Breast epithelium (tissue), 4 donors: ENCODE measurements around the gene SLC25A1. TPM values are rescaled to one million over a fixed set of nuclear protein-coding genes. Genes with fewer than 3 reads are reported as not detected.

Experiments
- DNase-seq, 2 donors: peaks; one replicate each; pipeline ENCODE4 v3.0.0-alpha.2; 2019; ENCODE audit warnings: low spot score in 2 of 2
- H3K27ac ChIP-seq, 2 donors: fragments of 200-600 bp; sonication (generic) in 1 of 2; one replicate each; pipeline ENCODE4 v1.5.1; 2016 to 2019; ENCODE audit warnings: mild to moderate bottlenecking in 1 of 2
- H3K27me3 ChIP-seq, 2 donors: fragments of 200-600 bp; sonication (generic) in 1 of 2; one replicate each; pipeline versions ENCODE4 v1.5.1 to v1.6.0; 2017 to 2019; ENCODE audit warnings: control low read depth in 1 of 2, mild to moderate bottlenecking in 1 of 2
- H3K36me3 ChIP-seq: fragments of 200-600 bp; one replicate; pipeline ENCODE4 v1.5.1; 2019
- H3K4me1 ChIP-seq, 2 donors: fragments of 200-600 bp; sonication (generic); one replicate each; pipeline ENCODE4 v1.5.1; 2016 to 2019; ENCODE audit warnings: control low read depth in 1 of 2
- H3K4me3 ChIP-seq, 3 donors: fragments of 200-600 bp; sonication (generic); 1 replicate in 2 of 3; 2 replicates in 1 of 3; pipeline ENCODE4 v1.5.1; 2016 to 2019; ENCODE audit warnings: mild to moderate bottlenecking in 3 of 3, moderate library complexity in 2 of 3
- H3K9me3 ChIP-seq, 2 donors: fragments of 200-600 bp; sonication (generic) in 1 of 2; one replicate each; pipeline ENCODE4 v1.5.1; 2016 to 2019; ENCODE audit warnings: control low read depth in 1 of 2
- POLR2A ChIP-seq: fragments of 450-650 bp; IDR thresholded peaks from one replicate; pipeline ENCODE4 v1.6.1; 2016; ENCODE audit warnings: antibody characterized with exemption, mild to moderate bottlenecking, moderate library complexity
- POLR2AphosphoS5 ChIP-seq, 3 donors: sonication (generic); formaldehyde crosslinking; IDR thresholded peaks; one replicate each; pipeline ENCODE4 v1.6.1; 2017; ENCODE audit warnings: antibody characterized with exemption in 3 of 3
- intact Hi-C: fragments of 100-400 bp; cut with DNase I; formaldehyde crosslinking; loops from one replicate; pipeline ENCODE4 v1.15.1; 2023; ENCODE audit warnings: low total_unique reads
- total RNA-seq, 3 donors: library from RNA; depleted of rRNA; stranded (reverse); fragments of >200 nt; gene quantifications; one replicate each; pipeline ENCODE4 v1.1.0, GENCODE V29; 2016
- TF ChIP-seq, protein P1 (sequence below), 3 donors: fragments of 450-650 bp; IDR thresholded peaks; one replicate each; pipeline ENCODE4 v1.5.1; 2016 to 2017; ENCODE audit warnings: antibody characterized with exemption in 3 of 3, mild to moderate bottlenecking in 3 of 3, moderate library complexity in 3 of 3

SLC25A1 gene
- total RNA-seq, 3 donors from 2014 or later: 49.2 to 140 (median 50.2) TPM

DNA sequence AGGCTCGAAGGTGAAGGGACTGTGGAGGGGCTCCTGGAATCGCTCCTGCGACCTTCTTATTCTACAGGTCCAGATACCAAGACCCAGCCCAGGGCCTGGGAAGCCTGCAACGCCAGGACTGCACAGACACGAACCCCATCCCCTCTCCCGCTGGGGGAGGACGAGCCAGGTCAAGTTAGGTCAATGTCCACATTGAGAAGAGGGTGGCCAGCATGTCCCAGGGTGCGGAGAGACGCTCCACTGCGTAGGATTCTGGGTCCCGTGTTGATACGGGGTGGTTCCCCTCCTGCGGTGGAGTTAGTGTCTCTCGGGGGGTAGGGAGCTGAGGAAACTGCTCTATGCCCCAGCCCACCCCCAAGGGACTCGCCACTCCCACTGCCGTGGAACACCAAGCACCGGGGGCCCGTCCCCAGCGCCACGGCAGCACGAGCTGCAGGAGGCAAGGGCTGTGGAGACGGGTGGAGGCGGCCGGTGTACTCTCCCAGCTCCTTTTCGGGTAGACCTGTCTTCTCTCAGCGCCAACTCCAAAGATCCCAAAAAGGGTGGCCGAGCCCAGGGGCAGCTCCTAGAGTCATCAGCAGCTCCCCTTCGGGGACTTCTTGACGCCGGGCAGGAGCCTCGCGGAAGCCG lies 30.0 kb downstream of the SLC25A1 start:
- H3K9me3 ChIP-seq: no peaks in the 10 kb centered on the region
- no peak for DNase-seq
- no peaks in the 10 kb centered on the region for H3K36me3 ChIP-seq
- TF ChIP-seq POLR2A (no peak), POLR2AphosphoS5 (IDR thresholded peaks at IDR 0.05) (no peak)
- TF ChIP-seq, protein P1, sequence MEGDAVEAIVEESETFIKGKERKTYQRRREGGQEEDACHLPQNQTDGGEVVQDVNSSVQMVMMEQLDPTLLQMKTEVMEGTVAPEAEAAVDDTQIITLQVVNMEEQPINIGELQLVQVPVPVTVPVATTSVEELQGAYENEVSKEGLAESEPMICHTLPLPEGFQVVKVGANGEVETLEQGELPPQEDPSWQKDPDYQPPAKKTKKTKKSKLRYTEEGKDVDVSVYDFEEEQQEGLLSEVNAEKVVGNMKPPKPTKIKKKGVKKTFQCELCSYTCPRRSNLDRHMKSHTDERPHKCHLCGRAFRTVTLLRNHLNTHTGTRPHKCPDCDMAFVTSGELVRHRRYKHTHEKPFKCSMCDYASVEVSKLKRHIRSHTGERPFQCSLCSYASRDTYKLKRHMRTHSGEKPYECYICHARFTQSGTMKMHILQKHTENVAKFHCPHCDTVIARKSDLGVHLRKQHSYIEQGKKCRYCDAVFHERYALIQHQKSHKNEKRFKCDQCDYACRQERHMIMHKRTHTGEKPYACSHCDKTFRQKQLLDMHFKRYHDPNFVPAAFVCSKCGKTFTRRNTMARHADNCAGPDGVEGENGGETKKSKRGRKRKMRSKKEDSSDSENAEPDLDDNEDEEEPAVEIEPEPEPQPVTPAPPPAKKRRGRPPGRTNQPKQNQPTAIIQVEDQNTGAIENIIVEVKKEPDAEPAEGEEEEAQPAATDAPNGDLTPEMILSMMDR (IDR thresholded peaks at IDR 0.05): no peak
- H3K4me3 ChIP-seq: peak overlapping the region in 2 of 3 donors; percentile 39 to 63
- H3K27ac ChIP-seq: no peak overlapping the region
- intact Hi-C loops: no loop called here
- peaks cover 7 to 53% of the 10 kb centered on the region in 2 donors for H3K27me3 ChIP-seq
- H3K4me1 ChIP-seq: peaks cover 2 to 4% of the 10 kb centered on the region in 2 donors

DNA sequence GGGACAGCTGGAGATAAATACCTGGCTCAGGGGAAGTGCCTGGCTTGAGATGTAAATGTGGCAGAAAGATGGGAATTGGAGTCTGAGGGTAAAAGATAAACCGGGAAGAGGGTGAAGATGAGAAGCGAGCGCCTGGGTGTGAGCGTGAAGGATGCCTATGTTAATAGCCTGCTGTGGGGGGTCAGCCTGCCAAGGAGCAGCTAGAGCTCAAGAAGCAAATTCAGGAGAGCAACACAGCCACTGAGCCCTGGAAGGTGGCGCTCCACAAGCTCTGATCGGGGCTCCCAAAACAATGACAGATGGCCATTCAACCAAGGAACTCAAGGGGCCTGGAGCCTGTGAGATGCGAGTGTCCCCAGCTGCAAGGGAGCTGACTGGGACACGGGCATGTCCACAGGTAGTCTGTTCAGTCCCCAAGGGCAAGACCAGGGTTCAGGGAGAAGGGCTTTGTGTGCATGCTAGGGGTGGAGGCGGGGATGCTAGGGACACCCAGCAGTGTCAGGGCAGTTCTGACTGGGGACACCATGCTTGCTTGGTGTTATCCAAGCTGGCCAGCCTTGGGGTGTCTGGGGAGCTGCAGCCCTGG lies 31.2 kb downstream of the SLC25A1 start:
- Histone ChIP-seq H3K4me3 (no peak overlapping the region), H3K9me3 (no peaks in the 10 kb centered on the region), H3K27ac (no peak overlapping the region), H3K4me1 (peaks cover 3 to 4% of the 10 kb centered on the region in 2 donors), H3K27me3 (peaks cover 7 to 42% of the 10 kb centered on the region in 2 donors), H3K36me3 (no peaks in the 10 kb centered on the region)
- TF ChIP-seq POLR2AphosphoS5 (IDR thresholded peaks at IDR 0.05) (no peak), POLR2A (no peak)
- TF ChIP-seq, protein P1 (IDR thresholded peaks at IDR 0.05): no peak
- DNase-seq: no peak
- intact Hi-C loops: no loop called here

DNA sequence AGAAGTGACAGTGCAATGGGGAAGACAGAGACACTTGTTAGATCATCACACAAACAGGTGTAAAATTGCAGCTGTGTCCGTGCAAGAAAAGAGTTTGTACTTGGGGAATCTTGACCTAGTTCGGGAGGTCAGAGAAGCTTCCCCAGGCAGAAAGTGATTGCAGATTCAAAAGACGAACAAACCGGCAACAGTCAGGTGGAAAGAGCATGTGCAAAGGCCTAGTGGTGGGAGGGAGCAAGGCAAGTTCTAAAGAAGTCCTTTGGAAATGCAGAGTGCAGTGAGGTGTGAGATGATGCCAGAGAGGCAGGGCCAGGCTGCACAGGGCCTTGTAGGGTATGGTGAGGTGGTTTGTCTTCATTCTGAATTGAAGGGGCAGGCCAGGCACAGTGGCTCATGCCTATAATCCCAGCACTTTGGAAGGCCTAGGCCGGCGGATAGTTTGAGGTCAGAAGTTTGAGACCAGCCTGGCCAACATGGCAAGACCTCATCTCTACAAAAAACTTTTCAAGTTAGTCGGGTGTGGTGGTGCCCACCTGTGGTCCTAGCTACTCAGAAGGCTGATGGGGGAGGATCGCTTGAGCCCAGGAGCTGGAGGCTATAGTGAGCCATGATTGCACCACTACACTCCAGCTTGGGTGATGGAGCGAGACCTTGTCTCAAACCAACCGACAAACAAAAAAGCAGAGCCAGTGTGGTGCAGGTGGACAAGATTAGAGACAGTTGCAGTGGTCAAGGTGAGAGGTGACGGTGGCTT lies 32.1 kb downstream of the SLC25A1 start:
- intact Hi-C loops: no loop called here
- peaks cover 7 to 33% of the 10 kb centered on the region in 2 donors for H3K27me3 ChIP-seq

DNA sequence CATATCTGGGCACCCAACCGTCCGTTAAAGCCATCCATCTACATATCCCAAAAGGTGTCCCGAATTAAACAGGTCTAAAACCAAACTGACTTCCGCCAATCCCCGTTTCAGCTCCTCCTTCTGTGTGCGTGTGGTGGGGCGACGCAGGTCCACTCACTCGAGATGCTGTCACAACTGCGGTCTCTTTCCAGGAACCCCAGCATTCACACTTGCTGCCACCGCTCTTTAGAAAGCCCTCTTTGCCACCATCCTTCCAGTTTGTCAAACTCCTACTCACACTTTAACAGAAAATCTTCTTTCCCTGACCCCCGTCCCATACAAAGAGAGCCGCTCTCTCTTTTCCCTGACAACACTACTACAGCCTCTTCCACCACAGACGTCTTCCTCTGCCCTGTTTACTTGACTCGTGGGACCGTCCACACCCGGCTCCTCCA lies 34.6 kb downstream of the SLC25A1 start:
- intact Hi-C loops: no loop called here
- Histone ChIP-seq H3K4me3 (peak overlapping the region; percentile 76 to 91 (median 78)), H3K27ac (peak overlapping the region; percentile 69 to 83)

More for the DNA sequence above, 32.1 kb downstream of the SLC25A1 start:
- TF ChIP-seq, protein P1 (IDR thresholded peaks at IDR 0.05): no peak
- TF ChIP-seq POLR2A (no peak), POLR2AphosphoS5 (IDR thresholded peaks at IDR 0.05) (no peak)
- no peaks in the 10 kb centered on the region for H3K9me3 ChIP-seq
- H3K36me3 ChIP-seq: no peaks in the 10 kb centered on the region
- H3K27ac ChIP-seq: no peak overlapping the region
- no peak for DNase-seq
- peaks cover 3 to 4% of the 10 kb centered on the region in 2 donors for H3K4me1 ChIP-seq
- no peak overlapping the region for H3K4me3 ChIP-seq

More for the DNA sequence above, 34.6 kb downstream of the SLC25A1 start:
- H3K27me3 ChIP-seq: peaks cover 0 to 14% of the 10 kb centered on the region in 2 donors
- peaks cover 0 to 3% of the 10 kb centered on the region in 2 donors for H3K4me1 ChIP-seq
- no peaks in the 10 kb centered on the region for H3K9me3 ChIP-seq
- no peaks in the 10 kb centered on the region for H3K36me3 ChIP-seq
- TF ChIP-seq, protein P1 (IDR thresholded peaks at IDR 0.05): no peak
- TF ChIP-seq POLR2AphosphoS5 (IDR thresholded peaks at IDR 0.05) (no peak), POLR2A (no peak)
- DNase-seq: no peak
